Transverse colon (tissue), 4 donors: Measurements from ENCODE around the gene EVI5.

ENCODE experiments used
- POLR2A ChIP-seq: fragments of 450-650 bp; IDR thresholded peaks from one replicate; pipeline ENCODE4 v1.6.1; 2016; ENCODE audit warnings: antibody characterized with exemption, mild to moderate bottlenecking, moderate library complexity
- POLR2AphosphoS5 ChIP-seq, 3 donors: sonication (generic); formaldehyde crosslinking; IDR thresholded peaks; one replicate each; pipeline ENCODE4 v1.6.1; 2016; ENCODE audit warnings: antibody characterized with exemption in 3 of 3
- TF ChIP-seq, protein P1 (sequence below), 5 experiments: fragments of 200-600 bp in 3 of 5; fragments of 450-650 bp in 2 of 5; sonication (generic) in 3 of 5; IDR thresholded peaks; 1 replicate in 2 of 5; 2 replicates in 3 of 5; pipeline ENCODE4 v1.5.1; 2016 to 2017; ENCODE audit warnings: antibody characterized with exemption in 5 of 5, inconsistent platforms in 3 of 5, mild to moderate bottlenecking in 2 of 5, moderate library complexity in 1 of 5

DNA sequence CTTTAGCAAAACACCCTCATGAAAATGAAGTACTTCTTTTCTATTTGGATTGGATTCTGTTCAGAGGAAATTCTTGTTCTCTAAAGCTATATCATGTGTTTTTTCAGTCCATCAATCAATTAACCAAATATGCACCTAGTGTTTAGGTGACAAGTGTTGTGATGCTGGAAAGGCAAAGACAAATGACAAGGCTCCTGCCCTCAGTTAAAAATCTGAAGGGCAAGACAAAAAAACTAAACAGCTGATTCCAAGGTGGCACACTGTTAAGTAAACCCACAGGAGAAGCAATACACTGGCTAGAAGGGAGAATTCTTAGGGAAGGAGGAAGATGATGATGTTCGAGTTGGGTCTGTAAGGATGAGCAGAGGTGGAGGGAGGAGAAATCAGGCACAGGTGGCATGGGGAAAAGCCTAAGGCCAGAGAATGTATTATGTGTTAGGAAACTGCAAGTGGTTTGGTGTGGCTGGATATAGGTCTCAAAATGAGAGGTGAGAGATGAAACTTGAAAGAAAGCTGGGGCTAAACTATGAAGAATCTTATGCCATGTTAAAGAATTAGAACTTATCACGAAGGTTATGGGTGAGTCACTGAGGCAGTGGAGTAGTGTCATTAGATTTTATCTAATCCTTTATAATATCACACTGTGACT is 246.4 kb downstream of the EVI5 start:
- TF ChIP-seq, protein P1, sequence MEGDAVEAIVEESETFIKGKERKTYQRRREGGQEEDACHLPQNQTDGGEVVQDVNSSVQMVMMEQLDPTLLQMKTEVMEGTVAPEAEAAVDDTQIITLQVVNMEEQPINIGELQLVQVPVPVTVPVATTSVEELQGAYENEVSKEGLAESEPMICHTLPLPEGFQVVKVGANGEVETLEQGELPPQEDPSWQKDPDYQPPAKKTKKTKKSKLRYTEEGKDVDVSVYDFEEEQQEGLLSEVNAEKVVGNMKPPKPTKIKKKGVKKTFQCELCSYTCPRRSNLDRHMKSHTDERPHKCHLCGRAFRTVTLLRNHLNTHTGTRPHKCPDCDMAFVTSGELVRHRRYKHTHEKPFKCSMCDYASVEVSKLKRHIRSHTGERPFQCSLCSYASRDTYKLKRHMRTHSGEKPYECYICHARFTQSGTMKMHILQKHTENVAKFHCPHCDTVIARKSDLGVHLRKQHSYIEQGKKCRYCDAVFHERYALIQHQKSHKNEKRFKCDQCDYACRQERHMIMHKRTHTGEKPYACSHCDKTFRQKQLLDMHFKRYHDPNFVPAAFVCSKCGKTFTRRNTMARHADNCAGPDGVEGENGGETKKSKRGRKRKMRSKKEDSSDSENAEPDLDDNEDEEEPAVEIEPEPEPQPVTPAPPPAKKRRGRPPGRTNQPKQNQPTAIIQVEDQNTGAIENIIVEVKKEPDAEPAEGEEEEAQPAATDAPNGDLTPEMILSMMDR (IDR thresholded peaks at IDR 0.05) = no peak
- TF ChIP-seq POLR2A (no peak), POLR2AphosphoS5 (IDR thresholded peaks at IDR 0.05) (no peak)
